ENCODE data around the gene PARD3.

GRCh38 chr10:34462993-34463392, 352.1 kb downstream of the PARD3 start:
- TF ChIP-seq SP1 (IDR thresholded peaks at IDR 0.05) (no peak), ZNF384 (IDR thresholded peaks at IDR 0.05) (no peak), FOXA1 (IDR thresholded peaks at IDR 0.05) (no peak)
